Mucosa of descending colon (tissue), 3 donors: ENCODE measurements around the gene GALNTL6. TPM values are rescaled to one million over a fixed set of nuclear protein-coding genes. Genes with fewer than 3 reads are reported as not detected.

Experiments used
- ATAC-seq: fragments of 200-7000 bp; cut with Tn5 transposase; one replicate; pipeline ENCODE4 v1.9.1; 2020; ENCODE audit warnings: mild to moderate bottlenecking, moderate library complexity
- DNase-seq, 3 donors: peaks; one replicate each; pipeline ENCODE4 v3.0.0-alpha.2; 2020
- H3K36me3 ChIP-seq: fragments of 200-600 bp; one replicate; pipeline ENCODE4 v1.8.0; 2021; ENCODE audit warnings: low read depth, mild to moderate bottlenecking
- H3K4me1 ChIP-seq: fragments of 200-600 bp; one replicate; pipeline ENCODE4 v1.8.0; 2021; ENCODE audit warnings: low read depth, mild to moderate bottlenecking
- H3K4me3 ChIP-seq: fragments of 200-600 bp; one replicate; pipeline ENCODE4 v1.8.0; 2021; ENCODE audit warnings: mild to moderate bottlenecking
- H3K9me3 ChIP-seq: fragments of 200-600 bp; one replicate; pipeline ENCODE4 v1.8.0; 2021; ENCODE audit warnings: mild to moderate bottlenecking
- intact Hi-C, 2 donors: fragments of 100-400 bp; cut with DNase I in 1 of 2; cut with micrococcal nuclease in 1 of 2; formaldehyde crosslinking; loops; one replicate each; pipeline versions ENCODE4 v1.11.0 to v1.11.1; 2022; cut with DNase I, micrococcal nuclease
- total RNA-seq, 3 donors: library from RNA; stranded (reverse); fragmentation: NEBNext Ultra II Directional in 2 of 3; extraction: Animal tissue kit (Norgen Biotek cat#: 25700) in 2 of 3; gene quantifications; one replicate each; pipeline versions ENCODE4 v1.2.1 to v1.2.4, GENCODE V29; 2021 to 2023
- TF ChIP-seq, protein P1 (sequence below): fragments of 200-600 bp; IDR thresholded peaks from one replicate; pipeline ENCODE4 v1.8.0; 2022; ENCODE audit warnings: antibody characterized with exemption, mild to moderate bottlenecking
- donor health status: DM: no; HTN: no; CAD: no; lungs with moderate emphysema.
- donor health status: DM: no; HTN: no; CAD: no.
- donor health status: DM: no; HTN: yes; CAD: no.

The GALNTL6 gene
- total RNA-seq, 3 donors from 2014 or later = 0.12 to 0.27 (median 0.19) TPM

- intact Hi-C loops = no loop called here
- DNase-seq (no peak), ATAC-seq (no peak)
- Histone ChIP-seq H3K4me3 (no peak overlapping the region), H3K9me3 (no peaks in the 10 kb centered on the region), H3K36me3 (no peaks in the 10 kb centered on the region), H3K4me1 (no peaks in the 10 kb centered on the region)
- TF ChIP-seq, protein P1, sequence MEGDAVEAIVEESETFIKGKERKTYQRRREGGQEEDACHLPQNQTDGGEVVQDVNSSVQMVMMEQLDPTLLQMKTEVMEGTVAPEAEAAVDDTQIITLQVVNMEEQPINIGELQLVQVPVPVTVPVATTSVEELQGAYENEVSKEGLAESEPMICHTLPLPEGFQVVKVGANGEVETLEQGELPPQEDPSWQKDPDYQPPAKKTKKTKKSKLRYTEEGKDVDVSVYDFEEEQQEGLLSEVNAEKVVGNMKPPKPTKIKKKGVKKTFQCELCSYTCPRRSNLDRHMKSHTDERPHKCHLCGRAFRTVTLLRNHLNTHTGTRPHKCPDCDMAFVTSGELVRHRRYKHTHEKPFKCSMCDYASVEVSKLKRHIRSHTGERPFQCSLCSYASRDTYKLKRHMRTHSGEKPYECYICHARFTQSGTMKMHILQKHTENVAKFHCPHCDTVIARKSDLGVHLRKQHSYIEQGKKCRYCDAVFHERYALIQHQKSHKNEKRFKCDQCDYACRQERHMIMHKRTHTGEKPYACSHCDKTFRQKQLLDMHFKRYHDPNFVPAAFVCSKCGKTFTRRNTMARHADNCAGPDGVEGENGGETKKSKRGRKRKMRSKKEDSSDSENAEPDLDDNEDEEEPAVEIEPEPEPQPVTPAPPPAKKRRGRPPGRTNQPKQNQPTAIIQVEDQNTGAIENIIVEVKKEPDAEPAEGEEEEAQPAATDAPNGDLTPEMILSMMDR = no peak
Measured at GRCh38 chr4:172243551-172243950, 430.3 kb downstream of the GALNTL6 start.

DNA sequence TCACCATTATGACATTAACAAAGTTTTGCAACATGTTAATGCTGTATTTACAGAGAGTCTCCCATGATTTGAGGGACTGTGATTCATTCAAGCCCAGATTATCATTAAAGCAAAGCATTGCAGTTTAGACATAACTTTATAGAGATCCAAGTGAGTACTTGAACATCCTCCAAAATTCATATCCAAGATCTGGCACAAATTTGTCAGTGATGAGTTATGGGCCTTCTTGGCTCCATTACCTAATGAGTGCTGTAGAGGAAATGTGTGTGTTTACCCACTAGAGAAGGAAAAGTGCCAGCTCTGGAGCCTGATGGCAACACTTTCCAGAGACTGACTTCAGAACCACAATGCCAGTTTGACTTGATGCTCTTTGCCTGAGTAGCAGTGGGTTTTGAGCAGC, 432.3 kb downstream of the GALNTL6 start:
- Histone ChIP-seq H3K9me3 (no peaks in the 10 kb centered on the region), H3K4me3 (no peak overlapping the region), H3K36me3 (no peaks in the 10 kb centered on the region), H3K4me1 (no peaks in the 10 kb centered on the region)
- intact Hi-C loops = no loop called here
- TF ChIP-seq, protein P1 = no peak
- DNase-seq (no peak), ATAC-seq (no peak)

DNA sequence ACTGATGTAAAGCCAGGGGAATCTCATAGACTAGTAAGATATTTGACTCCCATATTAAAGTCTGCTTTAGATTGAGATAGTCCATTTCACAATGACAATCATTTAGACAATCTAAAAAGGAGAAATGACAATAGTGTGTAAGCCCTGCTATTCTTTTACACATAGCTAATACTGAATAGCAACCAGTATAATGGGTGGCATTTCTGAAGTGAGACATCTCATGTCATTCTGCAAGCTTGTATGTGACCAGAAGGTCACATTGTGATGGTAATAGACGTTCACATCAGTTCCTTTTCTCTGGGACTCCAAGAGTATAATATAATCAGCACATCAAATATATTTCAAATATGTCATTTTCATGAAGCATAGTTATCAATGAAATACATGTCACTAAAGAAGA, 440.2 kb downstream of the GALNTL6 start:
- intact Hi-C loops = no loop called here
- ATAC-seq (no peak), DNase-seq (no peak)
- Histone ChIP-seq H3K4me1 (no peaks in the 10 kb centered on the region), H3K4me3 (no peak overlapping the region), H3K36me3 (no peaks in the 10 kb centered on the region), H3K9me3 (no peaks in the 10 kb centered on the region)
- TF ChIP-seq, protein P1 = no peak

DNA sequence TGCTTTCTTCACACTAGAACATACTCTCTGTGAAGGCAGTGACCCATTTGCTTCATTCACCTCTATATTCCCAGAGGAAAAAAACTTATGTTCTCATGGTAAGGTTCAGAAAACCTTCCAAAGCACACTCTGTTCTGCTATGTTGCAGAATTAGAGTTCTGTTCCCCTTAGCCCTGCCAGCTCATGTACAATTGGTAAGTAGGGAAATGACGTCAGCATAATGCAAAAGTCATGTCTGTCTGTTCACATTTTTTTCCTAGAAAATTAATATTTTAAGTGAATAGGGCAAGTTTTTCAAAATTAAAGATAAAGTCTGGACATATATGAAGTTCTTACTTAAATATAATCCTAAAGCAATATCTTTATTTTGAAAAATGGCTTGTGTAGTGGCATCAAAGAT, 443.6 kb downstream of the GALNTL6 start:
- Histone ChIP-seq H3K36me3 (no peaks in the 10 kb centered on the region), H3K9me3 (no peaks in the 10 kb centered on the region), H3K4me1 (no peaks in the 10 kb centered on the region), H3K4me3 (no peak overlapping the region)
- intact Hi-C loops = no loop called here
- ATAC-seq (no peak), DNase-seq (no peak)
- TF ChIP-seq, protein P1 = no peak

- DNase-seq (no peak), ATAC-seq (no peak)
- TF ChIP-seq, protein P1 = no peak
- H3K9me3 ChIP-seq = no peaks in the 10 kb centered on the region
- H3K4me3 ChIP-seq = no peak overlapping the region
- intact Hi-C loops = no loop called here
- H3K4me1 ChIP-seq = no peaks in the 10 kb centered on the region
- no peaks in the 10 kb centered on the region for H3K36me3 ChIP-seq
Measured at GRCh38 chr4:172270397-172270796, 457.2 kb downstream of the GALNTL6 start.

DNA sequence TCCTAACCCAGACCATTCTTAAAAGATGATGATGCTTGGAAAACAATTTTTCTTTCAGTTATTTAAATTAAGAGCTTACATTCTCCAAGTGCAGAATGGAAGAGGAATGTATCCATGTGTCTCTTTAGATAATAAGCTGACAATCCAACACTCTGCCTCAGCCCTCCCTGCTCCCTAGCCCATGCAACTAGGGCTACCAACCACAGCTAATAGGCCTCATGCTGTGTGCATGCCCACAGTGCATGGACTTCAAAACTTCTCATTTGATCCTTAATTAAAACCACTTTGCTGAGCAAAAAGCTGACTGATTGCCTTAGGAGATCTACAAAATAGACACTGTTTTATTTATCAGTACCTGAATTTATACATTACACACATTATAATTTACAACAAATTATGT, 473.9 kb downstream of the GALNTL6 start:
- intact Hi-C loops = no loop called here
- ATAC-seq (no peak), DNase-seq (no peak)
- TF ChIP-seq, protein P1 = no peak
- H3K4me1 ChIP-seq = no peaks in the 10 kb centered on the region
- no peak overlapping the region for H3K4me3 ChIP-seq
- no peaks in the 10 kb centered on the region for H3K36me3 ChIP-seq
- no peaks in the 10 kb centered on the region for H3K9me3 ChIP-seq
